ENCODE results near the gene KLLN. TPM values are rescaled to one million over a fixed set of nuclear protein-coding genes. Genes with fewer than 3 reads are reported as not detected.

The KLLN gene
- total and polyA plus RNA-seq, 2 of the 13 experiments (the other 11 are each of a cell fraction or from before 2014, with no cell fraction given) = 0.08 to 0.44 TPM

DNA sequence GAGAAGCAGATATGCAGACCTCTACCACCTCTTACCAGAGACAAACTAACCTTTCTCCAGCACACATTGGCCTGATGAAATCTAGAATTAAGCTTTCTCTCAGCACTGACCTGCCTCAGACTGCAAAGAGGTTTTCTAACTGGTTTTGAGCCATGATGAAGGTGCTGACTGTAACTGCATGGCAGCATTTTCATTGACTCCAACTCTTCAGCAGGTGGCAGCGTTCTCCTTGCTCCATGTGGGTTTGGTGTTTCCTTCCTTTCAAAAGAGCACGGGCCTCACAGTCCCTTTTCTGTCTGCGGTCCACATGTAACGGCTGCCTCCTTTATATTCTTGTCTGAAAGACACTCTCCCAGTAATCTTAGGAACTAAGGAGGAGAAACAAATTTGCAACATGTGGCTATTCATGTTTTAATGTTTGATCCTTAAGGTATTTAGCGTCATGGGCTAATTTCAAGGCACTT is 12.6 kb downstream of the KLLN start (continued):
- TF ChIP-seq TEAD3 (CRISPR knock-in tag; optimal IDR thresholded peaks at IDR 0.05; ENCODE audit: borderline replicate concordance) (peak; percentile 24), YY1 (IDR thresholded peaks at IDR 0.05; ENCODE audit: insufficient read depth, insufficient replicate concordance, low read depth, low read length) (no peak), RAD21 (CRISPR knock-in tag; IDR thresholded peaks at IDR 0.05) (peak; percentile 65; the same call in 1 of the 2 replicates), RXRB (CRISPR knock-in tag; IDR thresholded peaks at IDR 0.05; ENCODE audit: borderline replicate concordance) (0 out of 2 replicates have a peak, but pooled peaks have one; percentile 16), ZSCAN9 (CRISPR knock-in tag; IDR thresholded peaks at IDR 0.05; ENCODE audit: borderline replicate concordance) (no peak), ZNF556 (CRISPR knock-in tag; IDR thresholded peaks at IDR 0.05; ENCODE audit: borderline replicate concordance) (no peak)
- TF ChIP-seq, protein P1, sequence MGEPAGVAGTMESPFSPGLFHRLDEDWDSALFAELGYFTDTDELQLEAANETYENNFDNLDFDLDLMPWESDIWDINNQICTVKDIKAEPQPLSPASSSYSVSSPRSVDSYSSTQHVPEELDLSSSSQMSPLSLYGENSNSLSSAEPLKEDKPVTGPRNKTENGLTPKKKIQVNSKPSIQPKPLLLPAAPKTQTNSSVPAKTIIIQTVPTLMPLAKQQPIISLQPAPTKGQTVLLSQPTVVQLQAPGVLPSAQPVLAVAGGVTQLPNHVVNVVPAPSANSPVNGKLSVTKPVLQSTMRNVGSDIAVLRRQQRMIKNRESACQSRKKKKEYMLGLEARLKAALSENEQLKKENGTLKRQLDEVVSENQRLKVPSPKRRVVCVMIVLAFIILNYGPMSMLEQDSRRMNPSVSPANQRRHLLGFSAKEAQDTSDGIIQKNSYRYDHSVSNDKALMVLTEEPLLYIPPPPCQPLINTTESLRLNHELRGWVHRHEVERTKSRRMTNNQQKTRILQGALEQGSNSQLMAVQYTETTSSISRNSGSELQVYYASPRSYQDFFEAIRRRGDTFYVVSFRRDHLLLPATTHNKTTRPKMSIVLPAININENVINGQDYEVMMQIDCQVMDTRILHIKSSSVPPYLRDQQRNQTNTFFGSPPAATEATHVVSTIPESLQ (CRISPR knock-in tag; conservative IDR thresholded peaks at IDR 0.05) = no peak
- TF ChIP-seq, protein P2, sequence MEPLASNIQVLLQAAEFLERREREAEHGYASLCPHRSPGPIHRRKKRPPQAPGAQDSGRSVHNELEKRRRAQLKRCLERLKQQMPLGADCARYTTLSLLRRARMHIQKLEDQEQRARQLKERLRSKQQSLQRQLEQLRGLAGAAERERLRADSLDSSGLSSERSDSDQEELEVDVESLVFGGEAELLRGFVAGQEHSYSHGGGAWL (CRISPR knock-in tag; IDR thresholded peaks at IDR 0.05) = no peak

DNA sequence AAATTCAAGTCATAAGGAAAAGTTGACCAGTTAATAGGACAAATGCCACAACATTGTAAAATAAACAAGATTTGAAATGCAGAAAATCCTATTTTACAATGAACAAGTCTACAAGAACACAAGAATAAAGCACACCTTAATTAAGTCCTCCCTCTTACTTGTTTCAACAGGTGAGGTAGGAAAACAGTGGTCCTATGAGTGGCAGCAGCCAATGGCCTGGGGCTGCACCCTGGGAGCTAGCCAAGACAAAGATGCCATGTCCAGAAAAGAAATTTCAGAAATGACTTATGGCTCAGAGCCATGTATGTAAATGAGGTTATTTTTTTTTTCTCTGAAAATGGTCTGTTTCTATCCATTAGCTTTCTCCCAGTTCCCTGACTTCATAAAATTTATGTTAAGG is 14.3 kb downstream of the KLLN start:
- Histone ChIP-seq H3K79me2 (ENCODE audit: insufficient read depth, low read length) (no peaks in the 10 kb centered on the region), H3K9ac (ENCODE audit: insufficient read depth, low read depth, low read length) (no peak overlapping the region), H3K4me2 (ENCODE audit: low read depth, low read length) (no peak overlapping the region), H2AFZ (ENCODE audit: low read length) (no peak overlapping the region), H3K27me3 (ENCODE audit: control insufficient read depth in 1 of 2, insufficient read depth in 2 of 2, low read length in 2 of 2) (no peaks in the 10 kb centered on the region), H3K27ac (ENCODE audit: extremely low read length, insufficient read depth, low read length) (no peak overlapping the region), H3K4me1 (ENCODE audit: insufficient read depth, low read length) (peaks cover 12% of the 10 kb centered on the region), H4K20me1 (ENCODE audit: insufficient read depth, low read length) (no peaks in the 10 kb centered on the region), H3K4me3 (replicated peaks in 1 of 3; ENCODE audit: insufficient read depth in 1 of 3, low read depth in 2 of 3, low read length in 3 of 3) (no peak overlapping the region), H3K9me3 (ENCODE audit: low read length) (no peaks in the 10 kb centered on the region), H3K36me3 (replicated peaks in 1 of 2; ENCODE audit: control insufficient read depth in 1 of 2, insufficient read depth in 2 of 2, low read length in 2 of 2) (no peaks in the 10 kb centered on the region)
- POLR2A ChIA-PET = no interaction called here
- intact Hi-C loops (cut with micrococcal nuclease; ENCODE audit: unreplicated experiment) (no loop called here), in situ Hi-C loops (cut with HindIII; ENCODE audit: extremely low pct_ligation_motif_present, low pct_unique_long_range_greater_than_20kb) (no loop called here)
- CTCF ChIA-PET (ENCODE audit: low intra/inter-chr PET ratio, low total read pairs) = no interaction called here
- DNase-seq (ENCODE audit: low spot score) (no peak), ATAC-seq (no peak), FAIRE-seq (no peak)
- no TSS peak for BruUV-seq (replicated peaks)
- TF ChIP-seq ZNF235 (CRISPR knock-in tag; IDR thresholded peaks at IDR 0.05; ENCODE audit: borderline replicate concordance) (no peak), POLR2AphosphoS2 (IDR thresholded peaks at IDR 0.05; ENCODE audit: low read depth, low read length) (no peak), EED (CRISPR knock-in tag; IDR thresholded peaks at IDR 0.05) (no peak), IRF2 (CRISPR knock-in tag; IDR thresholded peaks at IDR 0.05) (no peak), MED8 (CRISPR knock-in tag; IDR thresholded peaks at IDR 0.05; ENCODE audit: insufficient replicate concordance) (no peak), ARNT2 (CRISPR knock-in tag; IDR thresholded peaks at IDR 0.05; ENCODE audit: low read depth) (no peak)
- TF ChIP-seq, protein P3, sequence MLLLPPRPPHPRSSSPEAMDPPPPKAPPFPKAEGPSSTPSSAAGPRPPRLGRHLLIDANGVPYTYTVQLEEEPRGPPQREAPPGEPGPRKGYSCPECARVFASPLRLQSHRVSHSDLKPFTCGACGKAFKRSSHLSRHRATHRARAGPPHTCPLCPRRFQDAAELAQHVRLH (CRISPR knock-in tag; IDR thresholded peaks at IDR 0.05; ENCODE audit: borderline replicate concordance, low read depth) = no peak
- TF ChIP-seq, protein P4, sequence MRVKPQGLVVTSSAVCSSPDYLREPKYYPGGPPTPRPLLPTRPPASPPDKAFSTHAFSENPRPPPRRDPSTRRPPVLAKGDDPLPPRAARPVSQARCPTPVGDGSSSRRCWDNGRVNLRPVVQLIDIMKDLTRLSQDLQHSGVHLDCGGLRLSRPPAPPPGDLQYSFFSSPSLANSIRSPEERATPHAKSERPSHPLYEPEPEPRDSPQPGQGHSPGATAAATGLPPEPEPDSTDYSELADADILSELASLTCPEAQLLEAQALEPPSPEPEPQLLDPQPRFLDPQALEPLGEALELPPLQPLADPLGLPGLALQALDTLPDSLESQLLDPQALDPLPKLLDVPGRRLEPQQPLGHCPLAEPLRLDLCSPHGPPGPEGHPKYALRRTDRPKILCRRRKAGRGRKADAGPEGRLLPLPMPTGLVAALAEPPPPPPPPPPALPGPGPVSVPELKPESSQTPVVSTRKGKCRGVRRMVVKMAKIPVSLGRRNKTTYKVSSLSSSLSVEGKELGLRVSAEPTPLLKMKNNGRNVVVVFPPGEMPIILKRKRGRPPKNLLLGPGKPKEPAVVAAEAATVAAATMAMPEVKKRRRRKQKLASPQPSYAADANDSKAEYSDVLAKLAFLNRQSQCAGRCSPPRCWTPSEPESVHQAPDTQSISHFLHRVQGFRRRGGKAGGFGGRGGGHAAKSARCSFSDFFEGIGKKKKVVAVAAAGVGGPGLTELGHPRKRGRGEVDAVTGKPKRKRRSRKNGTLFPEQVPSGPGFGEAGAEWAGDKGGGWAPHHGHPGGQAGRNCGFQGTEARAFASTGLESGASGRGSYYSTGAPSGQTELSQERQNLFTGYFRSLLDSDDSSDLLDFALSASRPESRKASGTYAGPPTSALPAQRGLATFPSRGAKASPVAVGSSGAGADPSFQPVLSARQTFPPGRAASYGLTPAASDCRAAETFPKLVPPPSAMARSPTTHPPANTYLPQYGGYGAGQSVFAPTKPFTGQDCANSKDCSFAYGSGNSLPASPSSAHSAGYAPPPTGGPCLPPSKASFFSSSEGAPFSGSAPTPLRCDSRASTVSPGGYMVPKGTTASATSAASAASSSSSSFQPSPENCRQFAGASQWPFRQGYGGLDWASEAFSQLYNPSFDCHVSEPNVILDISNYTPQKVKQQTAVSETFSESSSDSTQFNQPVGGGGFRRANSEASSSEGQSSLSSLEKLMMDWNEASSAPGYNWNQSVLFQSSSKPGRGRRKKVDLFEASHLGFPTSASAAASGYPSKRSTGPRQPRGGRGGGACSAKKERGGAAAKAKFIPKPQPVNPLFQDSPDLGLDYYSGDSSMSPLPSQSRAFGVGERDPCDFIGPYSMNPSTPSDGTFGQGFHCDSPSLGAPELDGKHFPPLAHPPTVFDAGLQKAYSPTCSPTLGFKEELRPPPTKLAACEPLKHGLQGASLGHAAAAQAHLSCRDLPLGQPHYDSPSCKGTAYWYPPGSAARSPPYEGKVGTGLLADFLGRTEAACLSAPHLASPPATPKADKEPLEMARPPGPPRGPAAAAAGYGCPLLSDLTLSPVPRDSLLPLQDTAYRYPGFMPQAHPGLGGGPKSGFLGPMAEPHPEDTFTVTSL (CRISPR knock-in tag; IDR thresholded peaks at IDR 0.05; ENCODE audit: borderline replicate concordance) = no peak

Data from HepG2 (cell line).